ENCODE measurements around the gene TMEM131L.
"Not testable (repeated sequence)": the region's sequence is repeated elsewhere in the genome, so short reads cannot be mapped to it uniquely, and the experiment has no call there.

Gene TMEM131L

DNA sequence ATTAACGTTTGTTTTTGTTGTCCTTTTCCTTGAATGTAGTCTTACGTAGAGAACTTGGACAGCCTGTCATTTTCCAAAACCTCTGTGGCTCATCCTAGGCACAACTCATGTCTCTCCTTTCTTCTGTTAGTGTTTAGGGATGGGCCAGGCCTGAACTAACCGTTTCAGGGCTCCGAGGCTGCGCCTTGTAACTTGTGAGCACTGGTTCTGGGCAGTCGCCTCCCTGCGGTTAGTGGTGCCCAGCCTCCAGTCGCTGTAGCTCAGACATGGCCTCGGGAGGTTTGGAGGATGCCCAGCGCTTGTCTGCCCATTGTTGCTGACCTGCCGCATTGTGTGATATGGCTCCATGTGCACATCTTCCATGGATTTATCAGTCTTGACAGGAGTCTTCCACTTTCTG lies 32.8 kb downstream of the TMEM131L start:
- DNase-seq, result peak; percentile 0

DNA sequence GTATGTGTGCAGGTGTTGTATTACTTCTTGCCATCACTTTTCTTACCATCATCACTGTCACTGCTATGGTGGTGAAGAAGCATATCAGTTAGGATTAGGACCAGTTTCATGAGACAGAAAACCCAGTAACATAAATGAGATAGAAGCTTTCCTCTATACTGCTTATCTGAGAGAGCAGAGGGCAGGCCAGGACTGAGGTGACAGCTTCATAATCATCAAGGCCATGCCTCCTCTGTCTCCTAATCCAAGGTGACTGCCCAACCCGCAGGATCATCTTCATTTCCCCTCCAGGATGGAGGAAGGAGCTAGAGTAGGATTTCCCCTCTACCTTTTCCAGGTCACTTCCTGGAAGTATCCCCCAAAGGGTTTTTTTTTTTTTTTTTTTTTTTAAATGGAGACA lies 35.4 kb downstream of the TMEM131L start:
- DNase-seq, result no peak

DNA sequence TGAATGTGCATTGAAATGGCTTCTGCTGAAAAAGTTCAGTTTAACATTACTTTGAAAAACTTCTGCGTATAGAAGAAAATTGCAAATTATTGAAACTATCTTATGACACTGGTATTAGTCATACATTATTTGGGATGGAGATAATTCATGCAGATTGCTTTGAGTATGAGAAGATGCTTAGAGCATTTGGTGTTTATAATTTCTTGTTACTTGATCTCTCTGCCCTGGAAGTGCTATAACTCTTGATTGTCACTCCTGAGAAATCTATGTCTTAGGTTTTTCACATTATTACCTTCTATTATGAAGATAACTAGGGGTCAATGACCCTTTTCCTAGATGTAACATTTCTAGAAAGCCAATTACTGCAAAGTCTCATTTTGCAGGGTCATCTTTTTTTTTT lies 36.4 kb downstream of the TMEM131L start:
- DNase-seq, result no peak

DNA sequence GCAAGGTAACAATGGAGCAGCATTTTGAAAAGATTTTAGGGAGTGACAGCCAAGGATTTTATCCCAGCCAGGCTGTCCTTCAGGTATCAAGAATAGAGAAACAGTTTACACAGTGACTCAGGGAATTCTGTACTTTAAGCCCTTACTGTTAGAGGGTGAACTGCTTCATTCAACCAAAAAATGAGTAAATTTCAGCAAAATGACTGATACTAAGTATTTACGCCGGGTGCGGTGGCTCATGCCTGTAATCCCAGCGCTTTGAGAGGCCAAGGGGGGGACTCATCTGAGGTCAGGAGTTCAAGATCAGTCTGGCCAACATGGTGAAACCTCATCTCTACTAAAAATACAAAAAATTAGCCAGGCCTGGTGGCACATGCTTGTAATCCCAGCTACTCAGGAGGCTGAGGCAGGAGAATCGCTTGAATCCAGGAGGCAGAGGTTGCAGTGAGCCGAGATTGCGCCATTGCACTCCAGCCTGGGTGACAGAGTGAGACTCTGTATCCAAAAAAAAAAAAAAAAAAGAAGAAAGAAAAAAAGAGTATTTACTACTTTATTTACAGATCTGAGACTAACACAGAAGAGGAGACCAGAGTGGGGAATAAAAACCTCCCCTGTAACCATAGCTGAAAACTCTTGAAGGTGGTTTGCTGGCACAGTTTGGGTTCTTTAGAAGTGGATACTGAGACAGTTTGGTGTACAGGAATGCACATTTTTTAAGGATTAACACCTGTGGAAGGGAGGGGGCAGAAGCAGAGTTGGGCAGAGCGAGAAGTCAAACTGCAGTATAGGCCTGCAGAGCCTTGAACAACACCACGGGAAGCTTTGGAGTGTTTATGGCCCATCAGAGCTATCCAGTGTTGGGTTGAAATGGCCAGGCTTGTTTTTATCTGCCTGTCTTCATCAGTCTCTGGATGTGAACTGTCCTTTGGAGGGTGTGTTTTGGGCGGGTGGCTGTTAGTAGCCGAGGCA lies 40.5 kb downstream of the TMEM131L start:
- DNase-seq, result no peak

DNA sequence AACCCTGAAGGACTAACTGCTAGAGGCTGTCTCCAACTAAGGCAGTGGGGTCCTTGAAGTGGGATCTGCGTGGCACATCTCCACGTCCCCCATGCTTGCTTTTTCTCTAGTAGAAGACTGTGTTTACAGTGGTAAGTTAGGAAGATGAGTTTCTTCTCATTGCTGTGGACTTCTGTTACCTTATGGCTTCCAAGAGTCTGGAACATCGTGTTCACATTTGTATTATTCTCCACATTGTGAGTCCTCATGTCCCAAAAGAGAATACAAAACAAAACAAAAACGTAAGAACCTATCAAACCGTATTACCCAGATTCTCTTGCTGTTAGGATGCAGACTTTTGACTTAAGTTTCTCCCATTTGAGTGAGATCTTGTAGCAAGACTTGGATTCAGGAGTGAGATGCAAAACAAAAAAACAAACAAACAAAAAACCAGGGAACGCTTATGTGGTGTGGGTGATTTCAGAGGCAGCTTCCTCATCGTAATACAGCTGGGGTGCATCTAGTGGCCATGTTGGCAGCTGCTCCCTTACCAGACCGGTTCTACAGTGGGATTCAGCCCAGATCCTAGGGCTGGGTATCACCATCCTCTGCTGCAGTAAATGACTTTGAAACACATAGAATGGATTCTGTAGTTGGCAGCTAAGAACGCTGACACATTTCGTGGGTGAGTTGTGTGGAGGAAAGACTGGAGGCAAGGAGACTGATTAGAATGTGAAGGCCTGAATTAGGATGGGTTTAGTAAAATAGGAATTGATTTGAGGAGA lies 41.3 kb downstream of the TMEM131L start:
- no peak for DNase-seq

DNA sequence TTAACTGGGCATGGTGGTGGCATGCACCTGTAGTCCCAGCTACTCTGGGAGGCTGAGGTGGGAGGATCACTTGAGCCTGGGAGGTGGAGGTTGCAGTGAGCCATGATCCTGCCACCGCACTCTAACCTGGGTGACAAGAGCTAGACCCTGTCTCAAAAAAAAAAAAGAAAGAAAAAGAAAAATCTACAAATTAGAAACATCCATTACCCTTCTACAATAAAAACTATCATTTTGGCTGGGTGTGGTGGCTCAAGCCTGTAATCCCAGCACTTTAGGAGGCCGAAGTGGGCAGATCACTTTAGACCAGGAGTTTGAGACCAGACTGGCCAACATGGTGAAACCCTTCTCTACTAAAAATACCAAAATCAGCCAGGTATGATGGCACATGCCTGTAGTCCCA lies 43.1 kb downstream of the TMEM131L start:
- not testable (repeated sequence) for DNase-seq

DNA sequence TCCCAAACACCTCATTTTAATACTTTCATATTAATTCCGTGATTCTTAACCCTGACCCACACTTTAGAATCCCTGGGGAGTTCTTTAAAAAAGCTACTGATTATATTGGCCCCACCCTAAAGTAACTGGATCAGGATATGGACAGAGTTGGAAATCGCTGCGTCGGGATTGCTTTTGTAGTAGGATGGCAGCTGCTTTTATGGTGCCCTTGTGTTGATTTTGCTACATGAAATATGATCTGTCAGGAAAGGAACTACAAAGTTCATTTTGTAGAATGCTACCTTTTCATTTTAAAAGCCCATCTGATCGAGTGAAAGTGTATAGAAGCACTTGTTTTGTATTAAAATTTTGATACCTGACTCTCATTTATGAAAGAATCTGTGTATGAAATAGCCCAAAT lies 43.6 kb downstream of the TMEM131L start:
- no peak for DNase-seq

DNA sequence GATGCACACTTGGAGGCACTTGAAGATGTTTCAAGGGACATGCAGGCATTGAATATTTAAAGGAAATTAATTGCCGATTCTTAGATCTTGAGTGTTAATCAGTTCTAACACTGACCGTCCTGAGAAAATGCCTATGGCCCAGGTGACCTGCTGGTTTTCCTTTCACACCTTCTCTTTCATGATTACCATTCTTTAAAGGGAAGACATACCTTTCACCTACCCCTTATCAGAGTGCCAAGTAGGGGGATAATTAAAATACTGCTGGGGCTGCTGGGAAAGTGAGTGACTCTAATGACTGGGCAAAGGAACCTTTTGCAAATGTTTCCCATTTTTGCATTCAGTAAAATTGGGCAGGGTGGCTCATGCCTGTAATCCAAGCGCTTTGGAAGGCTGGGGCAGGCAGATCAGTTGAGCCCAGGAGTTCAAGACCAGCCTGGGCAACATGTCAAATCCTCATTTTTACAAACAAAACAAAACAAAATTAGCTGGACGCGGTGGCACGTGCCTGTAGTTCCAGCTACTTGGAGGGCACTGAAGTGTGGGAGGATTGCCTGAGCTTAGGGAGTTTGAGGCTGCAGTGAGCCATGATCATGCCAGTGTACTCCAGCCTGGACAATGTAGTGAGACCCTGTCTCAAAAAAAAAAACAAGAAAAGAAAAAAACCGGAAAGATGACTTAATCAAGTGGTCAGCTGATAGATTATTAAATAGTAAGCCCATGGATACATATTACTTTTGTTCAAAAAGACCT lies 44.3 kb downstream of the TMEM131L start:
- DNase-seq, result no peak

DNA sequence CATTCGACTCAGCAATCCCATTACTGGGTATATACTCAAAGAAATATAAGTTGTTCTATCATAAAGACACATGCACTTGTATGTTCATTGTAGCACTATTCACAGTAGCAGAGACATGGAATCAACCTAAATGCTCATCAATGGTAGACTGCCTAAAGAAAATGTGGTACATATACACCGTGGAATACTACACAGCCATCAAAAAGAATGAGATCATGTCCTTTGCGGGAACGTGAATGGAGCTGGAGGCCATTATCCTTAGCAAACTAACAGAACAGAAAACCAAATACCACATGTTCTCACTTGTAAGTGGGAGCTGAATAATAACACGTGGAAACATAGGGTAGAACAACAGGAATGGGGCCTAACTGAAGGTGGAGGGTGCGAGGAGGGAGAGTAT lies 44.9 kb downstream of the TMEM131L start:
- no peak for DNase-seq

DNA sequence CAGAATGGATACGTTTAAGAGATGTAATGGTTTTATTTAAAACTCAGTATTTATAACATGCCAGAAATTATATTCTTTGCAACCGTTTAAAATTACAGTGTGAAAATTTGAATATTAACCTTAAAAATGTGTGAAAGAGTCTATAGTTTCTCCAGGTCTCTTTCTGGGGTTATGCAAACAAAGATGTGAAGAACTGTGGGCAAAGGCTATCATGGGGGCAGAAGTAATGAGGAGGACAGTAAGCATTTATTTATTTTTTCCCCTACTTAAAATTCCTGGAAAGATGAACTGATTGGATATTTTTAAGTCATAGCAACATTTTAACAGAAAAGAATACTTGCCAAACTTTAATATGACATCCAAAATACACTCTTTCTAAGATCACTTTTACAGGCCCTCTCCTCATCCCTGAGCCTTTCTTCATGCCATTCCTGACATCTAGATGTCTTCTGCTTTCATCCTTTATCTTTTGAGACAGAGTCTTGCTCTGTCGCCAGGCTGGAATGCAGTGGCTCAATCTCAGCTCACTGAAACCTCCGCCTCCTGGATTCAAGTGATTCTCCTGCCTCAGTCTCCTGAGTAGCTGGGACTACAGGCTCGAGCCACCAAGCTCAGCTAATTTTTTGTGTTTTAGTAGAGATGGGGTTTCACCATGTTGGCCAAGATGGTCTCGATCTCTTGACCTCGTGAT lies 46.1 kb downstream of the TMEM131L start:
- DNase-seq, result no peak

DNA sequence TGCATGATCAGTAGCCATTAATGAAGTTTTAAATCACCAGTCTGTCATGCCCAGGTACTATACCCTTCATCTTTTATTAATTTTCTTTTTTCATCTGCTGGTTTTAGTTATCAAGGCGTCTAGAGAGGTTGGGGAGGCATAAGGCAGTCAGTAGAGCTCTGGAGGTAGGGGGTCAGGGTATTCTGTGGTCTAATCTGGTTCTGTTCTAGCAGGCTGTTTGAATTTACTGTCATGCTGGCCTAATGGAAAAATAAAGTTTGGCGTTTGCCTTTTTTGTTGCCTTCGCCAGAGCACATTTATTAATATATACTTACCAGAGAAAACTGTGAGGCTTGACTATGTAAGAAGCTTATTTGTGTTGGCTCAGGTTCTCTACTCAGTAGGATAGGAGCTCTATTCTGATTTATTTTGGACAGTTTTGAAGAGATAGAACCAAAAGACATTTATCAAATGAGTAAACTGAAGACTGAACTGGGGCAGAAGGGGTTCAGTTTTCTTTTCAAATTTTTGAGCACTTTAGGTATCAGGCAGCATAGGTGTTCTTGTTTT lies 46.9 kb downstream of the TMEM131L start:
- no peak for DNase-seq

DNA sequence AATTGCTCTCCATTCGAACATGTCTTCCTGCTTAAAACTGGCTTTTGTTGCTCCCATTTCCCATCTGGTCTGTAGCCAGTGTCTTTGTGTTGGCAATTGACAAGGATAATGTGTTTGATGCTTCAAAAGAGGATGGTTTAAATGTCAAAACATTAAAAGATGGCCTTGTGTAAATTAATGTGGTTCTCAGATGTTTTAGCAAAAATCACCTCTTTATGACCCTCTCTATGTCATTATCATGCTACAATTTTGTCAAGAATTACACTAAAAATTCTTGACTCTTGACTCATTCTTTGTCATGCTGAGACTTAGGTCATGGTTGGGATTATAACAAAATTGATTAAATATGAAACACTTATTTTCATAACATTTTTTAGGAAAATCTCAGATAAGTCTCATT lies 47.4 kb downstream of the TMEM131L start:
- no peak for DNase-seq

DNA sequence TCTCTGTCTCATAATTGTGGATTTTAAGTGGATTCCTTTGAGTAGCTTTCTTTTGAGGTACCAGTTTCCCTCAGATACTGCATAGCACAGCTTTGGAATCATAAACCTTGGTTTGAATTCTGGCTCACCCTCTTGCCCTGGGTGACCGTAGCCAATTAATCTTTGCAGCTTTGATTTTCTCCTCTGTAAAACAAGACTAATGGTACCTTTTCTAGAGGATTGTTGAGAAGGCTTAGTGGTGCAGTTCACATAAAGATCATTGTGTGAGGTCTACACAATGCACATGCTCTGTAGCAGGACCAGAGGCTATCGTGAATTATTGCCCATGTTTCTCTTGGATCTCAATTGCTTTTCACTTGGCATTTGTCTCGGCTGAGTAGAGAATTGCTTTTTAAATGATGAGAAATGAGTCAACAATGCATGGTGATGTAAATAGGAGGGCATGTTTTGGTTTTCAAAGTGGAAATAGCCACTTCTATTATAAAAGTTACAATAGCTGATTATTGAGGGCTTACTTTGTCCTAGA lies 47.9 kb downstream of the TMEM131L start:
- no peak for DNase-seq

DNA sequence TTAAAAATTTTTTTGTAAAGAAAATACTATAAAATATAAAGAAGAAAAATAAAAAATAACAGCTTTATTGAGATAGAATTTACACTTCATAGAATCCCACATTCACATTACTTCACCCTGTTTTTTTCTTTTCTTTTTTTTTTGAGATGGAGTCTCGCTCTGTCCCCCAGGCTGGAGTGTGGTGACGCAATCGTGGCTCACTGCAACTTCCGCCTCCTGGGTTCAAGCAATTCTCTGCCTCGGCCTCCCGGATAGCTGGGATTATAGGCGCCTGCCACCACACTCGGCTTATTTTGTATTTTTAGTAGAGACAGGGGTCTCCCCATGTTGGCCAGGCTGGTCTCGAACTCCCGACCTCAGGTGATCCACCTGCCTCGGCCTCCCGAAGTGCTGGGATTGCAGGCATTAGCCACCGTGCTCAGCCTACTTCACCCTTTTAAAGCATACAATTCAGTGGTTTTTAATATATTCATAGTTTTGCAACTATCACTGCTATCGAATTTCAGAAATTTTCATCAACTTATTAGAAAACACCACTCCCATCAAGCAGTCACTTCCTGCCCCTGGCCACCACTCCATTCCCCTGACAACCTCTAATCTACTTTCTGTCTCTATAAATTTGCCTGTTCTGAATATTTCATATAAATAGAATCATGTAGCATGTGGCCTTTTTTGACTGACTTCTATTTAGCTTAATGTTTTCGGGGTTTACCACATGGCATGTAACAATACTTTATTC lies 48.7 kb downstream of the TMEM131L start:
- no peak for DNase-seq

DNA sequence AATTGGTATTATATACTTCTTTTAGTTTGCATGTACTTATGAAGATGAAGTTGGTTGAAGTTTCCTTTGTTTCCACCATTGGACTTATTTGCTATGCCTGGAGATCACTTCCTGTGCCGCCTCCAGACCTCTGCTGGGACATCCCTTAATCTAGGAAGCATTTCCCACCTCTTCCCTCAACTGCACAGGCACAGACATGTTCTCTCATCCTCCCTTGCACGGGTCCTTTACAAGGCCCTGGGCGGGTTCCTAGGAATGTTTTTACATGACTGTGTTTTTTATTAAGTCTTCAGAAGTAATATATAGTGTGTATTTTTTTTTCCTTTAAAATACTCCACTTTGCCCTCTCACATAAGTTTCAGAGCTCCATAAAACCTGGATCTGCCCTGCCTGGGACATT lies 51.0 kb downstream of the TMEM131L start:
- DNase-seq, result no peak

DNA sequence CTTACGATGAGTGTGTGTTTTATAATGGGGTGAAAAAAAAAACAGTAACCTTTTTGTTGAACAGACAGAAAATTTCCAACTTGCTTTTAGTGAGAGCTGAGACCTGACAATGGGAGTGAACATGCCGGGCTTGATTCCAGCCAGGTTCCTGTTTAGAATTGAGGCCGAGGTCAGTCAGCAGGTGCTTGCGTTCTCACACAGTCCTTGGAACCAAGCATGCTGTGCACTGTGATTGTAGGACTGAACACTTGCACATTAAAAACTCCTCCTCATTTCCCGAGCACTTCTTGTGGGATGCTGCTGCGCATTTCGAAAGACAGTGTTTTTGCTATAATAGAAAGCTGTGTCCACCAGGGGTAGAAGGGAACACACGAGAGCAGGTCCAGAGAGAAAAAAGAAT lies 51.8 kb downstream of the TMEM131L start:
- no peak for DNase-seq

DNA sequence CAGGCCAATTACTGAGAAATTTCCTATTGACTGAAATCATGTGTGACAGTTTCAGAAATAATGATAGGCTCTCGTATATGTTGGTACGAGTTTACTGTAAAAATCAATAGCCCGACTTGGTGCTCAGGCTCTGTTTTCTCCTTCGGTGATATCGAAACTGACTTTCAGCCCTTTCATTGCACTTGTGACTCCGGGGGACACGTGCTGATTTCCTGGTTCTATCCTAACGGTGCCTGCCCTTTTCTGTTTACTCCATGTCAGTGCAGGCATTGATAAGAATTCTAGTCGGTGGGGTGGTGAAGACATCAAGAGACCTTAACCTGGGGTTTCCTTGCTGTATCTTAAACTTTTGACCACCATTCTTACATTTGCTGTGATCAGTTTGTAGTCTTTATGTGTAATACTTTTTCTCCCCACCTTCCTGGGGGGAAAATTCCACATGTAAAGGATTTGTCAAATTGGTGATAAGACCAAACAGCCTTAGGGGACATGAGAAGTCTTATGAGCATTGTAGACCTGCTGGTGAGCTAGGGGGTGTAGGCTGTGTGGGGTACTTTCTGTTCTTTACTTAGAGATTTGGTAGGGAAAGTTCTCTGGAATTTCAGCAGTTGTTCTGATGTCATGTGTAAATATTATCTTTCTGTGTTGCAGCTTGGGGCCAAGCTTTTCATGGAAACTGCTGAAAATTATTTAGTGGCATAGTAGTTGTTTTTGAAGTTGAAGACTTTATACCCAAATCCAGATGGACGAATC lies 52.7 kb downstream of the TMEM131L start:
- no peak for DNase-seq

DNA sequence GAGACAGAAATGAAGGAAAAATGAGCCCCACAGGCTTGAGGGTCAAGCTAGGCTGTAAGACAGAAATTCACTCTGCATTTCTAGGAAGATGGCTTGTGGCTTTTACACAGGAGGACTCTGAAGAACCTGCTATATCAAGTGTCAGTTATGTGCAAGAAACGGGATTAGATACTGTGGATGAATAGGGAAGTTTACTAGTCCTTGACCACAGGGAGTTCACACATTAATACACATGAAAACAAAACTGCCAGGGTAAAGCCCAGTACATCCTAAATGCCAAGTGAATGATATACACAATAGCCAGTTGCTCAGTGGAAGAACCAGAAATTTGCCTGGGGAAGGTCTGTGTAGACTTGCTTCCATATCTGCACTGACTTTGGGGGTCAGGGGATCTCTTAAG lies 53.5 kb downstream of the TMEM131L start:
- DNase-seq, result no peak

DNA sequence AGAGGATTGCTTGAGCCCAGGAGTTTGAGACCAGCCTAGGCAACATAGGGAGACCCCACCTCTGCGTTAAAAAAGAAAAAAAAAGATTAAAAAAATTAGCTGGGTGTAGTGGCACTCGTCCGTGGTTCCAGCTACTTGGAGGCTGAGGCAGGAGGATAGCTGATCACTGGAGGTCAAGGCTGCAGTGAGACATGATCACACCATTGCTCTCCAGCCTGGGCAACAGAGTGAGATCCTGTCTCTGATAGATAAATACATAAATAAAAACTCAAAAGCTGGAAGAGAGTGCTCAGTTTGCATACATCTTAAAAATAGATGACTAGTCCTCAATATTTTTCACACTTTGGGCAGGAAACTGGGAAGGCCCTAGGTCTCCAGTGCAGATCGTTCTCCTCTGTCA lies 54.1 kb downstream of the TMEM131L start:
- no peak for DNase-seq

DNA sequence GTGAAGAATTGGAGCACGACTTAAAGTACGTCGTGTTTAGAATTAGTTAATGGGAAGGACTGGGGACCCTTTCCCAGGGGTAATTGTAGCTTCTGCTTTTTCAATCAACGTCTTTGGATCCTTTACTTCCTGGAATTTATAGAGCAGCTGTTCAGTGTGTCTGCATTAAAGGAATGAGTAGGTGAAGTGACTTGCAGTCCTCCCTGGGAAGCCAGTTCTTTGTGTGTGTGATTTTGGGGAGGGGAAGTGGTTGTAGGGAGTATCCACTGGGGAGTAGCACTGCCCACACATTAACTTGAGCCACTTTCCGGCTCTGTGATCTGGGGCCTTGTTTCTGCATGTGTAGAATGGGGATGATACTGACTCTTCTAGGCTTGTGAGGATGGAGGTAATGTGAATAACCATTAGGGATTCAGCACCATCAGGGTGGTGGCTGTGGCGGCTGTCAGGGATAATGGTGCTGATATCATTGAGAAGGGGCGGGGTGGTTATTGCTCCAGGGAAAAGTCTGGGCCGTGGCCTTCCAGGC lies 54.7 kb downstream of the TMEM131L start:
- no peak for DNase-seq
